Lower leg skin (tissue), 4 donors: ENCODE data around the gene HCAR3. TPM values are rescaled to one million over a fixed set of nuclear protein-coding genes. Genes with fewer than 3 reads are reported as not detected.
A peak's percentile ranks its signal among the peaks of the same experiment; 100 is the strongest.
"Not testable (repeated sequence)": the region's sequence is repeated elsewhere in the genome, so short reads cannot be mapped to it uniquely, and the experiment has no call there.

Experiments
- DNase-seq, 2 donors: peaks; one replicate each; pipeline ENCODE4 v3.0.0-alpha.2; 2019; ENCODE audit warnings: low spot score in 2 of 2
- H3K4me3 ChIP-seq: fragments of 200-600 bp; sonication (generic); 2 replicates; pipeline ENCODE4 v1.5.1; 2017; ENCODE audit warnings: mild to moderate bottlenecking, low read depth; ENCODE audit not compliant: poor library complexity, severe bottlenecking
- POLR2A ChIP-seq, 2 donors: fragments of 450-650 bp; IDR thresholded peaks; one replicate each; pipeline ENCODE4 v1.6.1; 2016 to 2017; ENCODE audit warnings: antibody characterized with exemption in 2 of 2, mild to moderate bottlenecking in 1 of 2, moderate library complexity in 1 of 2
- WGBS, 2 donors: methylation state at CpG; one replicate each; pipeline ENCODE4 v1.1.5; 2018; 5-methylcytosine and 5-hydroxymethylcytosine counted together
- intact Hi-C: fragments of 100-400 bp; cut with DNase I; formaldehyde crosslinking; loops from one replicate; pipeline ENCODE4 v1.15.0; 2023; ENCODE audit warnings: low total_unique reads
- total RNA-seq, 4 donors: library from RNA; depleted of rRNA; stranded (reverse); fragments of >200 nt; gene quantifications; one replicate each; pipeline ENCODE4 v1.1.0, GENCODE V29; 2016
- TF ChIP-seq, protein P1 (sequence below), 3 donors: fragments of 450-650 bp; IDR thresholded peaks; one replicate each; pipeline ENCODE4 v1.5.1; 2016; ENCODE audit warnings: antibody characterized with exemption in 3 of 3, mild to moderate bottlenecking in 3 of 3, moderate library complexity in 2 of 3

Gene HCAR3
- 10 to 100 TPM in 2 of 4 donors, 1 to 10 TPM in 2; 3.5 to 15.6 (median 10.2) TPM for total RNA-seq

DNA sequence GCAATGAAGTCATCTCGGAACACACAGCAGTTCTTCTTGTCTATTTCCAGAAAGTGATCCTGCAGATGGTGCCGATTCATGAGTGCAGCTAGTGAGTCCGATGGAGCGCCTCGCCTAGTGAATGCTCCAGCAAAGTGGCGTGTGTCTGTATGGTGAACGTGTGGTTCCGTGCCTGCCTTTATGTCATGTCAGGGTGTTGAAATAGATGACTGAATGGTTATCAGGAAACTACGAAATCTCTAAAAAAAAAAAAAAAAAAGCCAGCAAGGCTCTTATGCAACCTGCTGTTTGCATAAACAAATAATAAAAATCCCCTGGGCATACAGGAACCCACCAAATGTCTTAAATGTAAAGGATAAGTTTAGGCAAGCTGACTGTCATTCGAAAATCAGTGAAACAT, at the start of gene HCAR3:
TSS of gene HCAR3 (minus strand) at position 154 of the 400 bp plus-strand sequence. CDS start at position 80, 74 bp downstream.
- DNase-seq = peak in 1 of 2 donors; percentile 69
- intact Hi-C loops, H3K4me3 ChIP-seq: not testable (repeated sequence)
- 29 to 69% methylated on average over 10 of the region's 10 CpGs for WGBS, 2 donors

DNA sequence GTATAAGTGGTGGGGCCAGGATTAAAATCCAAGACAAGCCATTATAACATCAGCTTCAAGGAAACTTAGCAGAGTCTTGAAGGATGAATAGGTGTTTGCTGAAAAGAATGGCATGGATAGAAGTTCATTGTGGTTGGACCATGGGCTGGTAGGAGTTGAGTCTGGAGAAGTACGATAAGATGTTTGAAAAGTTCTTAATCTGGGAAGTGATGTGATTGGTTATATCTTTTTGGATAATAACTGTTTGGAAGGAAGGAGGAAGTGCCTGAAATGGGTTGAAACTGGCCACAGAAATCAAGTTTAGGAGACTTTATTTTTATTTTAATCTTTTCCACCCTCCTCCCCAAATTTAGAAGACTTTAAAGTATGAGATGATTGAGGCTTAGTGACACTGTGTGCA, 41.0 kb upstream of the HCAR3 start:
- no peak for DNase-seq
- no peak for TF ChIP-seq POLR2A (IDR thresholded peaks at IDR 0.05)
- TF ChIP-seq, protein P1, sequence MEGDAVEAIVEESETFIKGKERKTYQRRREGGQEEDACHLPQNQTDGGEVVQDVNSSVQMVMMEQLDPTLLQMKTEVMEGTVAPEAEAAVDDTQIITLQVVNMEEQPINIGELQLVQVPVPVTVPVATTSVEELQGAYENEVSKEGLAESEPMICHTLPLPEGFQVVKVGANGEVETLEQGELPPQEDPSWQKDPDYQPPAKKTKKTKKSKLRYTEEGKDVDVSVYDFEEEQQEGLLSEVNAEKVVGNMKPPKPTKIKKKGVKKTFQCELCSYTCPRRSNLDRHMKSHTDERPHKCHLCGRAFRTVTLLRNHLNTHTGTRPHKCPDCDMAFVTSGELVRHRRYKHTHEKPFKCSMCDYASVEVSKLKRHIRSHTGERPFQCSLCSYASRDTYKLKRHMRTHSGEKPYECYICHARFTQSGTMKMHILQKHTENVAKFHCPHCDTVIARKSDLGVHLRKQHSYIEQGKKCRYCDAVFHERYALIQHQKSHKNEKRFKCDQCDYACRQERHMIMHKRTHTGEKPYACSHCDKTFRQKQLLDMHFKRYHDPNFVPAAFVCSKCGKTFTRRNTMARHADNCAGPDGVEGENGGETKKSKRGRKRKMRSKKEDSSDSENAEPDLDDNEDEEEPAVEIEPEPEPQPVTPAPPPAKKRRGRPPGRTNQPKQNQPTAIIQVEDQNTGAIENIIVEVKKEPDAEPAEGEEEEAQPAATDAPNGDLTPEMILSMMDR (IDR thresholded peaks at IDR 0.05) = no peak
- no peak overlapping the region for H3K4me3 ChIP-seq
- WGBS, 2 donors = 84 to 86% methylated on average over 1 of the region's 1 CpG
- intact Hi-C loops = no loop called here

DNA sequence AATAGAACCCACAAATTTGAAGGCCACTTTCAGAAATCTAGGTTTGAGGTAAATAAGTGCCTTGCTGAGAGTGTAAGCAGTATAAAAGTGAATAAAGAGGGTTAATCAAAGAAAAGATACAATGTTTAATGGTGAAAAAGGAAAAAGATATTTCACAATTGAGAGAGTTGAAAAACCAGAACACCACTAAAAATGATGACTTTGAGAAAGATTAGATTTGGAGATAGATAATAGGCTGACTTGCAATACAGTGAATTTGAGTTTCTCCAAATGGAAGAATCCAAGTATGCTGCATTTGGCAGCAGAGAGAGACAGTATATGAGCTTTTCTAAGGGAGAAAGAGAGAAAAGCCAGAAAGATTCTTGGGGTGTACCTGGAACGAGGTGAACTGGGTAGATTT, 38.2 kb upstream of the HCAR3 start:
- 95 to 100% methylated on average over 1 of the region's 1 CpG for WGBS, 2 donors
- intact Hi-C loops = loop anchor here (5.0 kb wide), 2 partner anchors 117 to 227 kb away; partner anchors contain the start of genes KNTC1 and RSRC2
- no peak overlapping the region for H3K4me3 ChIP-seq
- no peak for DNase-seq
- TF ChIP-seq POLR2A (IDR thresholded peaks at IDR 0.05) = no peak
- TF ChIP-seq, protein P1 (IDR thresholded peaks at IDR 0.05) = no peak

DNA sequence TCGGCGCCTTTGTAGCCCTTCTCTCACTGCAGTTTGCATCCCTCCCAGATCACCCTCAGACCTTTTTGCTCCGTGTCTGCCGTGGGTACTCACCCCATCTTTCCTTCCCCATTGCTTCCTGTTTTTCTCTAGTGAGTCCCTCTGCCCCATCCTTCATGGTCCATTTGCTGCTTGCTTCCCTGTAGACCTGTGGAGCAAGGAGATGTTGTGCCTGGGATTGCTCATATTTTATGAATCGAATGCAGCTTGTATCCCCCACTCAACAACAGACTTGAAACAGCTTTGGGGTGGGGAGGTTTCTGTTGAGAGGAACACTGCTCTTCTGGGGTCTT, 36.7 kb upstream of the HCAR3 start:
- DNase-seq = no peak
- intact Hi-C loops = loop anchor here (5.0 kb wide), 2 partner anchors 116 to 226 kb away; partner anchors contain the start of genes KNTC1 and RSRC2
- peak overlapping the region; percentile 50 for H3K4me3 ChIP-seq
- TF ChIP-seq POLR2A (IDR thresholded peaks at IDR 0.05) = no peak
- TF ChIP-seq, protein P1 (IDR thresholded peaks at IDR 0.05) = no peak
- 2 to 3% methylated on average over 5 of the region's 5 CpGs for WGBS, 2 donors

DNA sequence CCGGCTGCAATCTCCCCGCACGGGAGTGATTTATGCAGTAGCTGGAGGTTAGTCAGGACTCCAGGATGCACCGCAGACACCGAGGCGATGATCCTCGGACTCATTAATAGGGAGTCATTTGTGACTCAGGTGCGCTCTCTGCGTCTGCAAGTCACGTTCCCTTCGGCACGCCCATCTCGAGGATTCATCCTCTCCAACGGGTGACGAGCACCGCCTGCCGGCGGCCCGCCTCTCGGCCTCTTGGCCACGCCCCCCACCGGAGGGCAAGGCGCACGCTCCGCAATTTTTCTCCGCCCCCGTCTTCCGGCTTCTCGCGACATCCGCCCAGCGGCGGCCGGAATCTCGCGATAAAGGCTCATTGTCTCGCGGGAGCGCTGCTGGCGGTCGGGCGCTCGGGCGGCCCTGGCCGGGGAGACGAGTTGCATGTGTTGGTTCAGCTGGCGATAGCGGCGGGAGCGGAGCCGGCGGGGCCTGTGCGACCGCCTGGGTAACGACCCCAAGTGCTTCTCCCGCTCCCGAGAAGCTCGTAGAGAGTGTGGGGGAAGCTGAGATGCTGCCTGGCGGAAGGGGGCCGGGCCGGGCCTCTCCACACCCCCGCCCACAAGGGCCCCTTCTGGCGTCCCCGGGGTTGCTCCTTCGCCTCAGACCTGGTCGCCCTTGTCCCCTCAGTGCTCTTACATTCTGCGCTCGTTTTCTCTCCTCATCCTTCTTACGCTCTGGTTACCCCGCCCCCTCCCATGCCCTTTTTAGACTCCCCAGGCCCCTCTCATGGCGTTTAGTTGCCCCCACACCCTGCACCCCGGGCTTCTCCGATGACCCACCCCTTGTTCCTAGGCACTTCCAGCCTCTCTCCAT, 36.1 kb upstream of the HCAR3 start, which contains the start of gene DENR:
TSS of gene DENR (plus strand) at position 361 of the 855 bp plus-strand sequence. CDS start 878 bp downstream, outside the sequence.
- H3K4me3 ChIP-seq = peak within 1 kb of the TSS; percentile 50
- intact Hi-C loops = loop anchor here (5.0 kb wide), 2 partner anchors 115 to 225 kb away; partner anchors contain the start of genes KNTC1 and RSRC2
- TF ChIP-seq, protein P1 (IDR thresholded peaks at IDR 0.05) = peak in 1 of 3 donors; percentile 87
- peak in 1 of 2 donors; percentile 56 for TF ChIP-seq POLR2A (IDR thresholded peaks at IDR 0.05)
- DNase-seq = peak; percentile 97 to 100
- WGBS, 2 donors = 0 to 1% methylated on average over 62 to 68 of the region's 73 CpGs

DNA sequence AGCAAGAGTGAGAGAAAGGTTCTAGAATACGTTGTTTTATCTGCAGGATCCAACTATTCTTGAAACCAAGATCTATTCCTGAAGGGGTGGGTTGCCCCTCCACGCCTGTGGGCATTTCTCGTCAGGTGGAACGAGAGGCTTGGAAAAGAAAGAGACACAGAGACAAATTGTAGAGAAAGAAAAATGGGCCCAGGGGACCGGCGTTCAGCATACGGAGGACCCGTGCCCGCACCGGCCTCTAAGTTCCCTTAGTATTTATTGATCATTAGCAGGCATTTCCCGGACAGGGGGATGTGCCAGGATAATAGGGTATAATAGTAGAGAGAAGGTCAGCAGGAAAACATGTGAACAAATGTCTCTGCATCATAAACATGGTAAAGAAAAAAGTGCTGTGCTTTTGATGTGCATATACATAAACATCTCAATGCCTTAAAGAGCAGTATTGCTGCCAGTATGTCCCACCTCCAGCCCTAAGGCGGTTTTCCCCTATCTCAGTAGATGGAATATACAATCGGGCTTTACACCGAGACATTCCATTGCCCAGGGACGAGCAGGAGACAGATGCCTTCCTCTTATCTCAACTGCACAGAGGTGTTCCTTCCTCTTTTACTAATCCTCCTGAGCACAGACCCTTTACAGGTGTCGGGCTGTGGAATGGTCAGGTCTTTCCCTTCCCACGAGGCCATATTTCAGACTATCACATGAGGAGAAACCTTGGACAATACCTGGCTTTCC, 34.3 kb upstream of the HCAR3 start:
- 73 to 75% methylated on average over 17 of the region's 17 CpGs for WGBS, 2 donors
- intact Hi-C loops = loop anchor here (5.0 kb wide), 2 partner anchors 114 to 224 kb away; partner anchors contain the start of genes KNTC1 and RSRC2
- DNase-seq = peak in 1 of 2 donors; percentile 79
- H3K4me3 ChIP-seq = not testable (repeated sequence)
